ENCODE measurements around the gene IFI16.

DNA sequence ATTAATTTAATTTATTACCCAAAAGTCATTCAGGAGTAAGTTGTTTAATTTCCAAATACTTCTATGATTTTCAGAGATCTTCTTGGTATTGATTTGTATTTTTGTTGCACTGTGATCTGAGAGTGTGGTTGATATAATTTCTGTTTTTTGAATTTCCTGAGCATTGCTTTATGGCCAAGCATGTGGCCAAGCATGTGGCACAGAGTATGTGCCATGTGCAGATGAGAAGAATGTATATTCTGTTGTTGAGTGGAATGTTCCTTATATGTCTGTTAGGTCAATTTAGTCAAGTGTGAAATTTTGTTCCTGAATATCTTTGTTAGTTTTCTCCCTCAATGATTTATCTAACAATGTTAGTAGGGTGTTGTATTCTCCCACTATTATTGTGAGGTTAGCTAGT, 25.3 kb upstream of the IFI16 start:
- TF ChIP-seq, protein P1, sequence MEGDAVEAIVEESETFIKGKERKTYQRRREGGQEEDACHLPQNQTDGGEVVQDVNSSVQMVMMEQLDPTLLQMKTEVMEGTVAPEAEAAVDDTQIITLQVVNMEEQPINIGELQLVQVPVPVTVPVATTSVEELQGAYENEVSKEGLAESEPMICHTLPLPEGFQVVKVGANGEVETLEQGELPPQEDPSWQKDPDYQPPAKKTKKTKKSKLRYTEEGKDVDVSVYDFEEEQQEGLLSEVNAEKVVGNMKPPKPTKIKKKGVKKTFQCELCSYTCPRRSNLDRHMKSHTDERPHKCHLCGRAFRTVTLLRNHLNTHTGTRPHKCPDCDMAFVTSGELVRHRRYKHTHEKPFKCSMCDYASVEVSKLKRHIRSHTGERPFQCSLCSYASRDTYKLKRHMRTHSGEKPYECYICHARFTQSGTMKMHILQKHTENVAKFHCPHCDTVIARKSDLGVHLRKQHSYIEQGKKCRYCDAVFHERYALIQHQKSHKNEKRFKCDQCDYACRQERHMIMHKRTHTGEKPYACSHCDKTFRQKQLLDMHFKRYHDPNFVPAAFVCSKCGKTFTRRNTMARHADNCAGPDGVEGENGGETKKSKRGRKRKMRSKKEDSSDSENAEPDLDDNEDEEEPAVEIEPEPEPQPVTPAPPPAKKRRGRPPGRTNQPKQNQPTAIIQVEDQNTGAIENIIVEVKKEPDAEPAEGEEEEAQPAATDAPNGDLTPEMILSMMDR (conservative IDR thresholded peaks at IDR 0.05; ENCODE audit: low read length): no peak
- no peak for TF ChIP-seq EZH2phosphoT487 (IDR thresholded peaks at IDR 0.05; ENCODE audit: borderline replicate concordance, low read depth, low read length)

All from OCI-LY7 (cell line).